GM19328 (cell line): ENCODE measurements around the gene CARD19.
"Not testable (repeated sequence)": the region's sequence is repeated elsewhere in the genome, so short reads cannot be mapped to it uniquely, and the experiment has no call there.

ENCODE experiments used
- ATAC-seq: cut with Tn5 transposase; IDR thresholded peaks from one replicate; pipeline ENCODE4 v1.9.1; 2021; ENCODE audit warnings: mild to moderate bottlenecking, moderate library complexity; ENCODE audit not compliant: unreplicated experiment

CARD19 gene

GRCh38 chr9:93099551-93100275, 3.7 kb downstream of the CARD19 start:
- ATAC-seq: no peak

- ATAC-seq: no peak
Observed at GRCh38 chr9:93100276-93100636, 4.2 kb downstream of the CARD19 start.

- ATAC-seq: not testable (repeated sequence)
Observed at GRCh38 chr9:93101086-93101485, 5.1 kb downstream of the CARD19 start.

DNA sequence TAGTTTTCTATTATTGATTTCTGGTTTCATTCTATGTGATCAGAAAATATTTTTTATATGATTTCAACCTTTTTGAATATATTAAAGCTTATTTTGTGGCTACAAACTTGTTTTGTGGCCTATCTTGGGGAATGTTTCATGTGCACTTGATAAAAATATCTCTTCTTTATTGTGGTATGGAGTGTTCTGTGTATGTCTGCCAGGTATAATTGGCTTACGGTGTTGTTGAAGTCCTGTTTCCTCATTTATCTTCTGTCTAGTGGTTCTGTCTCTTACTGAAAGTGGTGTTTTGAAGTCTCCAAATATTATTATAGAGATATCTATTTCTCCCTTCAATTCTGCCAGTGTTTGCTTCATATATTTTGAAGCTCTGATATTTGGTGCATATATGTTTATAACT, 9.6 kb downstream of the CARD19 start:
- ATAC-seq: no peak

GRCh38 chr9:93107151-93107824, 11.3 kb downstream of the CARD19 start:
- no peak for ATAC-seq

GRCh38 chr9:93107825-93108161, 11.8 kb downstream of the CARD19 start:
- no peak for ATAC-seq

DNA sequence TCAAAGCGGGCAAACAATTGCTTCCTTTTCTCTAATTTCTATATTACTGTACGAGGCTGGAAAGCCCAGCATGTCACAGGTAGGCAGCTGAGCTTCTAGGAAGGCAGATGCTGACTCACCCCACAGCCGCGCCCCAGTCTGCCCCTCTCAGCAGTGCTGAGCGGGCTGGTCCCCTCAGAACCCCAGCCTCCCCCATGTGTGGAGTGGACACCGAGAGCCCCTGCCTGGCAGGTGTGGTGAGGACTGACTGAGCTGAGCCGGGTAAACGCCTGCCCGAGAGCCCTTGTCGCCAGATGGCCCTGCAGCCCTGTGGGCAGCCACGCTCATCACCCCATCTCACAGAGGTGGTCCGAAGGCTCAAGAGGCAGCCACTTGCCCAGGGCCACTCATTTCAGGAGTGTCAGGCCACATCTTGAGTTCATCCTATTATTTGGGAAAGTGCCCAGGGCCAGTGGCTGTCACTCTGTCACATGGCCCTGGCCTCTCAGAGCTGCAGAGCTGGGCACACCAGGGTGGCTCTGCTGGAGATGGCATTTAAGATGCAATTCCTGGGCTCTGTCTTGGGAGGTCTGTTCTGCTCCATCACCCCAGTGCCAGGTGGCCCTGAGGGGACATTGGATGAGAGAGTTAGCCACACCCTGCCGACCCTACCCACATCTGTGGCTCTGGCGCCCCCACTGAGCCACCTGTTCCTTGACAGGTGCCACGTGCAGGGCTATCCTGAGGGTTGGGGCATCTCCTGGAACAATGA, 12.4 kb downstream of the CARD19 start:
- ATAC-seq: no peak

DNA sequence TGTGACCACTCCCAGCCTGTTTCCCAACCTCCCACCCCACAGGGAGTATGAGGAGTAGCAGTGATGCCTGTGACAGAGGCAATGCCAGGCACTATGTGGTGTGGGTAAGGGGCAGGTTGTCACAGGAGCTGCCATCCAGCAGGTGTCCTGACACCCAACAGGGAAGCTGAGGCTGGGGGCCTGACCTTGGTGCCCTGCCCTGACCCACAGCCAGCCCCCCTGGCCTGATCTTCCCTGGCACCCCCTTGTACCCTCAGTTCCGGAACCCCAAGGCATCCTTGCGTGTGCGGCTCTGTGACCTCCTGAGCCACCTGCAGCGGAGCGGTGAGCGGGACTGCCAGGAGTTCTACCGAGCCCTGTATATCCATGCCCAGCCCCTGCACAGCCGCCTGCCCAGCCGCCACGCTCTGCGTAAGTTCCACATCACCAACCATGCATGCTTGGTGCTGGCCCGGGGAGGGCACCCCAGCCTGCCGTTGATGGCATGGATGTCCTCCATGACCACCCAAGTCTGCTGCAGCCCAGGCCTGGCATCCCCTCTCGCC, 14.4 kb downstream of the CARD19 start:
- ATAC-seq: no peak

DNA sequence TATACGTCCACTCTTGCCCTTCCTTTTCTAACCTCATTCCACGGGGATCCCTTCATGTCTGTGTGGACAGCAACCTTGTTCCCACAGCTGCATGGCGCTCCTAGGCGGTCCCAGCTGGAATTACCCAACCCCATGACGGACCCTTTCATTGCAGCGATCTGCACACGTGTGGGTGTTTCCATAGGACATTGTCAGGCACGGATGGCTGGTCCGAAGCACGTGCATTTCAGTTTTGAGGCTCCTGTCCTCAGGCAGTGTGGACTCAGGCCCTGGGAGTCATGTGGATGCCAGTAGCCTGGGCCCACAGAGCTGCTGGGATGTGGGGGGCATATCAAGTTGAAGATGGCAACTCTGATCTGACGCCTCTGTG, 15.0 kb downstream of the CARD19 start:
- no peak for ATAC-seq

DNA sequence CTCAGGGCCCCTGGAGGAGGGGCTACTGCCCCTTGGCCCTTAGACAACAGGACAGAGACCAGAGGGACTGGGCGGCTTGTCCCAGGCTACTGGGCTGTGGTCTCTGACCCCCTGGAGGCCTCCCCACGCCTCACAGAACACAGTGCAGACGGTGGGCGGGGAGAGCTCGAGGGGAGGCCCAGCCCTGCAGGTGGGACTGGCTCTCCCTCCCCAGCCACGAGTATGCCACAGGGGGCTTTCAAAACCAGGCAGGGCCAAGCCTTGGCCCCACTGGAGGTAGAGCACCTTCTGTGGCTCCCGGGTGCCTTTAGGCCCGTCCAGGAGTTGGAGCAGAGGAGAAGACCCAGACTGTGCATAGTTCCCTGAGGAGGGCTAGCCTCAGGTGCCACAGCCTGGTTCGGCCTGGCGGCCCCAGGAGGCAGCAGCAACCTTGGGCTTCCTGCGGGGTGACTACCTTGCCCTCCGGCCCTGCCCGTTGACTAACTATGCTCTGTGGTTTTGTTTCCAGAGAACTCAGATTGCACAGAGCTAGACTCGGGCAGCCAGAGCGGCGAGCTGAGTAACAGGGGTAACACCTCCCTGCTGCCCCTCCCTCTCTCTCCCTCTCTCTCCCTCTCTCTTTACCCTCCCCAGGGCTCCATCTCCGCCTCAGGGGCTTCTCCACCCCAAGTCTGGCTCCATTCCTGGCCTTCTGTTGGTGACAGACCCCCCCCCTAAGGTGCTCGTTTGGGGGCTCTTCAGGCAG, 15.5 kb downstream of the CARD19 start:
- ATAC-seq: no peak

GRCh38 chr9:93112116-93112863, 16.3 kb downstream of the CARD19 start:
- no peak for ATAC-seq

DNA sequence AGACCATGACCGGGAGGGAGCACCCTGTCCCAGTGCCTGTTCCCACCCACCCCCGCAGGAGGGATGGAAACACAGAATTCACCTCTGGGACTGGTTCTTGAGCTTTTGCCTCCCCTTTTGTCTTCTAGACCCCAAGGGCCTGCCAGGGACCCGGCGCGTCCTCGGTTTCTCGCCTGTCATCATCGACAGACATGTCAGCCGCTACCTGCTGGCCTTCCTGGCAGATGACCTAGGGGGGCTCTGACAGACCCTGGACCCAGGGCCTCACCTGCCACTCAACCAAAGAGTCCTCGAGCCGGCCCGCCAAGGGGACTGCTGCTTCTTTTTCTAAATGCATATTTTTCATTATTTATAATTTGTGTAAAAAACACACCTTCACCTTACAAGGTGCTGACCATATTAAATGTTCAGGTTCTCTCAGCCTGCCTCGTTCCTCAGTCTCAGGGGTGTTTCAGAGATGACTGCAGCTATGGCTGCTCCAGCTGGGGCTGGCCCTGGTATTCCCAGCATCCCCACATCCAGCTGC, 16.9 kb downstream of the CARD19 start:
- no peak for ATAC-seq

DNA sequence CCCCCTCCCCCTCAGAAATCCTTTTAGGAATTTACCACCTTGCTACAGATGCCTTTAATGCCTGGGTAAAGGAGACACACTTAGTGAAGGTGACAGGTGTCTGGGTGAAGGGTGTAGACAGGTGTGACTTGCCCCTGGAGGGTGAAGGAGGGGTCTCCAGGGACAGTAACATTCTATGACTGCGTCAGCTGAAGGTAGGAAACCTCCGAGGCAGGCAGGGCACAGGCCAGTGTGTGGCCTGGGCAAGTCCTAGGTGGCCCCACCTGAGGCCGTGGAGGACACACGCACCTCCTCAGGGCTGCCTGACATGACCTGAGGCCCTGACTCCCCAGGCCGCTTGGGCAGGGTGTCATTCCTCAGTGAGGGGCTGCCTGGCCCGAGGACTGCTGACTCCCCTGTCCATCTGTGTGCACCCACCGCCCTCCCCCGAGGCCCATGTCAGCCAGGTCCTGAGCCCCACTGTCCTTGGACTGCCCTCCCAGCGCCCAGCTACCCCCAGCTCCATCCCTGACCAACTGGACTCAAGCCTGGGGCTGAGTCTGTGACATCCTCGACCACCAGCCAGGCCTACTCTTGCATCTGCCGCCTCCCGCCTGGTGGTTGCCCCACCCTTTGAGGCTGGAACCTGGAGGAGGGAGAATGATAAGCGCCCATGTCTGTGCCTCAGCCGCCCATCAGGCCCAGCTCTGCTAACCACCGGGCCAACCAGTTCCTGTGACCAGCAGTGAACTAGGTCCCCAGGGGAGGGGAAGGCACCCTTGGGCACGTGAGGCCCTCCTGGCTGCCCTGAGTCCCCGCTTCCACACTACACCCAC, 18.4 kb downstream of the CARD19 start:
- no peak for ATAC-seq

DNA sequence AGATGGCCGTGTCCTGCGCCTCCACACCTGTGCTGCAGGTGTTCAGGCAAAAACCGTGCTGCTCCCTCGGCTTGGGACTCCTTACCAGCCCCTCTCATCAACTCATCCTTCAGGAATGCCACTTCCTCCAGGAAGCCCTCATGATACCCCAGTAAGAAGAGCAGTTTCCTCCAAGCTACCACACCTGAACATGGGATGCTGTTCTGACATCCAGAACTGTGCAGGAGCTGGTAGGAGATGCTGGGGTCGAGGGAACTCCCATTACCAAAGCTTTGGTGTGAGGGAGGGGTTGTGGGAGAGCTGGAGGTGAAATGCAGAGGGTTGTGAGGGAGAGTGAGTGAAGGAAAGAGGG, 18.9 kb downstream of the CARD19 start:
- no peak for ATAC-seq

DNA sequence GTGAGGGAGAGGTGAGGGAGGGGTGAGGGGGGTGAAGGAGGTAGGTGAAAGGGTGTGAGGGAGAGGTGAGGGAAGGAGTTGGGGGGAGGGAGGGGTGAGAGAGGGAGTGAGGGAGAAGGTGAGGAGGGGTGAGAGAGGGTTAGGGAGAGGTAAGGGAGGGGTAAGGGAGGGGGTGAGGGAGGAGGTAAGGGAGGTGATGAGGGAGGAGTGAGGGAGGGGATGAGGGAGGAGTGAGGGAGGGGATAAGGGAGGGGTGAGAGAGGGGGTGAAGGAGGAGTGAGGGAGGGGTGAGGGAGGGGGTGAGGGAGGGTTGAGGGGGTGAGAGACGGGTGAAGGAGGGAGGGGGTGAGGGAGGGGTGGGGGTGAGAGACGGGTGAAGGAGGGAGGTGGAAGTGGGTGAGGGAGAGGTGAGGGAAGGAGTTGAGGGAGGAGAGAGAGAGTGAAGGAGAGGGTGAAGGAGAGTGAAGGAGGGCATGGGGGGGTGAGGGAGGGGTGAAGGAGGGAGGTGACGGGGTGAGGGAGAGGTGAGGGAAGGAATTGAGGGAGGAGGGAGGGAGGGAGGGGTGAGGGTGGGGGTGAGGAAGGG, 19.6 kb downstream of the CARD19 start:
- no peak for ATAC-seq

DNA sequence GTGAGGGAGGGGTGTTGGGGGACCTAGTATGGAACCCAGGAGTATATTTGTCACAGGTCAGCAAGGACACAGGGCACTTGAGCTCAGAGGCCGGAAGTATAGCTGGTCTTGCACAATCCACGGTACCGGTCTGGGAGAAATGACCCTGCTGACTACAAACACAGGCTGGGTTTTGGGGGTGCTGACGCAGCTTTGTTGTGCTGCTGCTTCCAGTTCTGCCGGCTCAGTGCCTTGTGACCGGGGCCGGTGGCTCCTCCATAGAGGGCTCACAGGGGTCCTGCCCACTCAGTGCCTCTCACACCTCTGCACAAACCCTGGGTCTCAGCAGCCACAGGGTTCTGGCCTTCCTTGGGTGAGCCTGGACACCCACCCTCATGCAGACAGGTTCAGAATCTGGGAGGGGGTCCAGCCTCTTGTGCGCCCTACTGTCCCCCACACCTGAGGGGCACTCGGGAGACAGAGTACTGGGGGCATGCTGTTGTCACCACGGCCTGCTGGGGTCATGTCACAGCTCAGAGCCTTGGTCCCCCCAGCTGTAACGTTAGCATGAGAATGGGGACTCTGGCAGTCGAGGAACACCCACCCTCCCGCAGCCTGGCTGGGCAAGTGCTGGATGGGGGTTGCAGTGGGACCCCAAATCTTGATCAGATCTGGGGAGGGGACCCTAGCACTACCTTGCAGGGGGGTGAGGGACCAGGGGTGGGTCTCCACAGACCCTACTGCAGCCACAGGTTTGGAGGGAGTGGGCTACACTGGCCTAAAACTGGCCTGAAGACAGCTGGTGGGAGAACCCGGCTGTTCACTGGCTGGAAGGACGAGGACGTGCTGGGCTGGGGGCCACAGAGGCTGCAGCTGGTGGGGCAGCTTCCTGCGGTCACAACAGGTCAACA, 20.3 kb downstream of the CARD19 start:
- ATAC-seq: no peak

- ATAC-seq: not testable (repeated sequence)
Observed at GRCh38 chr9:93117521-93117920, 21.5 kb downstream of the CARD19 start.
